Neuronal stem cell (in vitro differentiated cells): ENCODE results near the gene CCR6.

Source experiments
- DNase-seq: peaks from one replicate; pipeline ENCODE4 v3.0.0-alpha.2; 2013; ENCODE audit warnings: low spot score
- H2AFZ ChIP-seq: one replicate; pipeline ENCODE4 v1.6.1; 2013; ENCODE audit warnings: mild to moderate bottlenecking, low read length, inconsistent platforms
- H2AK5ac ChIP-seq: 2 replicates; pipeline ENCODE4 v1.6.1; 2013; ENCODE audit warnings: low read depth, mild to moderate bottlenecking, inconsistent platforms, low read length, moderate library complexity, mixed read lengths
- H2BK120ac ChIP-seq: 2 replicates; pipeline ENCODE4 v1.6.1; 2013; ENCODE audit warnings: low read depth, mild to moderate bottlenecking, inconsistent platforms, low read length, moderate library complexity, mixed read lengths
- H2BK12ac ChIP-seq: one replicate; pipeline ENCODE4 v1.6.1; 2013; ENCODE audit warnings: low read length, inconsistent platforms
- H2BK15ac ChIP-seq: 2 replicates; pipeline ENCODE4 v1.6.1; 2013; ENCODE audit warnings: mild to moderate bottlenecking, low read length, inconsistent platforms, mixed read lengths
- H2BK5ac ChIP-seq: one replicate; pipeline ENCODE4 v1.6.1; 2013; ENCODE audit warnings: inconsistent platforms, mild to moderate bottlenecking, low read length, moderate library complexity
- H3K14ac ChIP-seq: one replicate; pipeline ENCODE4 v1.6.1; 2013; ENCODE audit warnings: low read length, inconsistent platforms
- H3K18ac ChIP-seq: 2 replicates; pipeline ENCODE4 v1.6.1; 2013; ENCODE audit warnings: low read length, inconsistent platforms
- H3K23ac ChIP-seq: 2 replicates; pipeline ENCODE4 v1.6.1; 2013; ENCODE audit warnings: low read depth, mild to moderate bottlenecking, mixed read lengths, low read length, inconsistent platforms; ENCODE audit not compliant: poor library complexity
- H3K27ac ChIP-seq: replicated peaks from 3 replicates; pipeline ENCODE4 v1.5.1; 2013; ENCODE audit warnings: low read length, inconsistent platforms
- H3K27me3 ChIP-seq, 3 experiments: 2 replicates each; pipeline ENCODE4 v1.6.1; 2013; ENCODE audit warnings: low read length in 3 of 3, mild to moderate bottlenecking in 2 of 3, inconsistent platforms in 1 of 3, low read depth in 1 of 3, mixed read lengths in 1 of 3, moderate library complexity in 1 of 3; ENCODE audit not compliant: control insufficient read depth in 3 of 3, insufficient read depth in 3 of 3
- H3K36me3 ChIP-seq, 2 donors: replicated peaks in 1 of 2; 2 replicates each; pipeline ENCODE4 v1.6.1; 2013; ENCODE audit warnings: low read length in 2 of 2; ENCODE audit not compliant: control insufficient read depth in 2 of 2, insufficient read depth in 2 of 2
- H3K4ac ChIP-seq: 2 replicates; pipeline ENCODE4 v1.6.1; 2013; ENCODE audit warnings: inconsistent platforms, mild to moderate bottlenecking, low read length, moderate library complexity
- H3K4me1 ChIP-seq, 2 donors: 1 replicate in 1 of 2; 2 replicates in 1 of 2; pipeline ENCODE4 v1.6.1; 2013; ENCODE audit warnings: low read length in 2 of 2, low read depth in 1 of 2; ENCODE audit not compliant: control insufficient read depth in 2 of 2, insufficient read depth in 1 of 2
- H3K4me2 ChIP-seq: one replicate; pipeline ENCODE4 v1.6.1; 2013; ENCODE audit warnings: mild to moderate bottlenecking, low read length, inconsistent platforms; ENCODE audit not compliant: insufficient read depth, poor library complexity, severe bottlenecking
- H3K4me3 ChIP-seq, 2 donors: 2 replicates each; pipeline ENCODE4 v1.5.1; 2013; ENCODE audit warnings: low read length in 2 of 2, mild to moderate bottlenecking in 2 of 2, inconsistent platforms in 1 of 2, moderate library complexity in 1 of 2
- H3K79me1 ChIP-seq: one replicate; pipeline ENCODE4 v1.6.1; 2013; ENCODE audit warnings: low read depth, mild to moderate bottlenecking, inconsistent platforms, low read length, moderate library complexity
- H3K9ac ChIP-seq: one replicate; pipeline ENCODE4 v1.6.1; 2013; ENCODE audit warnings: mild to moderate bottlenecking, low read depth, low read length, inconsistent platforms; ENCODE audit not compliant: poor library complexity
- H3K9me3 ChIP-seq, 2 donors: replicated peaks in 1 of 2; 2 replicates each; pipeline versions ENCODE3 to v1.6.1; 2013; ENCODE audit warnings: low read length in 2 of 2, mild to moderate bottlenecking in 2 of 2, inconsistent platforms in 1 of 2, low read depth in 1 of 2, mixed read lengths in 1 of 2, moderate library complexity in 1 of 2; ENCODE audit not compliant: control insufficient read depth in 2 of 2, insufficient read depth in 1 of 2
- H4K8ac ChIP-seq: one replicate; pipeline ENCODE4 v1.6.1; 2013; ENCODE audit warnings: low read depth, mild to moderate bottlenecking, inconsistent platforms, low read length, moderate library complexity
- H4K91ac ChIP-seq: one replicate; pipeline ENCODE4 v1.6.1; 2013; ENCODE audit warnings: low read length, low read depth, mild to moderate bottlenecking, inconsistent platforms; ENCODE audit not compliant: poor library complexity
- WGBS, 2 donors: extraction: QIAGEN DNeasy Blood & Tissue Kit; methylation state at CpG; one replicate each; pipeline ENCODE4 v1.1.7; 2013; ENCODE audit warnings: missing lambda C conversion rate in 2 of 2, mixed read lengths in 1 of 2; ENCODE audit not compliant: insufficient read length in 2 of 2, insufficient replicate concordance in 1 of 2; ENCODE audit errors: extremely low coverage in 2 of 2; 5-methylcytosine and 5-hydroxymethylcytosine counted together

CCR6 gene

GRCh38 chr6:167108278-167108677 lies 14.6 kb upstream of the CCR6 start:
- Histone ChIP-seq H2BK15ac (no peak overlapping the region), H2BK120ac (no peak overlapping the region), H3K27ac (no peak overlapping the region), H3K4me1 (no peaks in the 10 kb centered on the region), H3K23ac (no peak overlapping the region), H2AK5ac (no peak overlapping the region), H3K18ac (no peak overlapping the region), H2AFZ (no peak overlapping the region), H3K4me3 (no peak overlapping the region), H3K4ac (no peak overlapping the region), H3K9me3 (peaks cover 0 to 3% of the 10 kb centered on the region in 2 donors), H3K9ac (no peak overlapping the region), H3K36me3 (no peaks in the 10 kb centered on the region), H3K14ac (no peak overlapping the region), H2BK12ac (no peak overlapping the region), H3K79me1 (no peaks in the 10 kb centered on the region), H3K4me2 (no peak overlapping the region), H4K91ac (no peak overlapping the region), H2BK5ac (no peak overlapping the region), H4K8ac (no peak overlapping the region), H3K27me3 (peaks cover 0 to 6% (median 0%) of the 10 kb centered on the region in 3 experiments)
- DNase-seq = no peak
- WGBS, 2 donors = no CpG with 5 or more reads among the region's 5 CpGs

GRCh38 chr6:167109651-167110050 lies 13.2 kb upstream of the CCR6 start:
- no peak overlapping the region for H3K4me2 ChIP-seq
- peaks cover 0 to 3% of the 10 kb centered on the region in 2 donors for H3K9me3 ChIP-seq
- H3K4ac ChIP-seq = no peak overlapping the region
- H2BK5ac ChIP-seq = no peak overlapping the region
- no peak overlapping the region for H3K9ac ChIP-seq
- H3K27ac ChIP-seq = no peak overlapping the region
- no peak overlapping the region for H3K14ac ChIP-seq
- H2BK15ac ChIP-seq = no peak overlapping the region
- no CpG with 5 or more reads among the region's 6 CpGs for WGBS, 2 donors
- H2BK12ac ChIP-seq = no peak overlapping the region
- H3K4me3 ChIP-seq = no peak overlapping the region
- H3K4me1 ChIP-seq = no peaks in the 10 kb centered on the region
- H2AK5ac ChIP-seq = no peak overlapping the region
- no peak overlapping the region for H2AFZ ChIP-seq
- H4K91ac ChIP-seq = no peak overlapping the region
- no peak for DNase-seq
- H3K36me3 ChIP-seq = no peaks in the 10 kb centered on the region
- no peaks in the 10 kb centered on the region for H3K79me1 ChIP-seq
- H3K27me3 ChIP-seq = peaks cover 0 to 6% (median 0%) of the 10 kb centered on the region in 3 experiments
- H3K18ac ChIP-seq = no peak overlapping the region
- H2BK120ac ChIP-seq = no peak overlapping the region
- no peak overlapping the region for H3K23ac ChIP-seq
- H4K8ac ChIP-seq = no peak overlapping the region

- no peak overlapping the region for H2BK120ac ChIP-seq
- H2AK5ac ChIP-seq = no peak overlapping the region
- H2BK15ac ChIP-seq = no peak overlapping the region
- no peak overlapping the region for H2AFZ ChIP-seq
- DNase-seq = no peak
- peaks cover 0 to 3% (median 0%) of the 10 kb centered on the region in 3 experiments for H3K27me3 ChIP-seq
- no peak overlapping the region for H3K9ac ChIP-seq
- H3K23ac ChIP-seq = no peak overlapping the region
- no peak overlapping the region for H3K14ac ChIP-seq
- no peak overlapping the region for H3K27ac ChIP-seq
- H2BK12ac ChIP-seq = no peak overlapping the region
- no CpG with 5 or more reads among the region's 3 CpGs for WGBS, 2 donors
- H4K91ac ChIP-seq = no peak overlapping the region
- peaks cover 0 to 3% of the 10 kb centered on the region in 2 donors for H3K9me3 ChIP-seq
- no peak overlapping the region for H3K4me3 ChIP-seq
- H3K18ac ChIP-seq = no peak overlapping the region
- H4K8ac ChIP-seq = no peak overlapping the region
- H3K4ac ChIP-seq = no peak overlapping the region
- H2BK5ac ChIP-seq = no peak overlapping the region
- no peaks in the 10 kb centered on the region for H3K79me1 ChIP-seq
- no peaks in the 10 kb centered on the region for H3K4me1 ChIP-seq
- H3K4me2 ChIP-seq = no peak overlapping the region
- H3K36me3 ChIP-seq = no peaks in the 10 kb centered on the region
Observed at GRCh38 chr6:167111597-167111996, 11.3 kb upstream of the CCR6 start.

GRCh38 chr6:167112421-167112820 lies 10.5 kb upstream of the CCR6 start:
- no peaks in the 10 kb centered on the region for H3K36me3 ChIP-seq
- peaks cover 0 to 3% of the 10 kb centered on the region in 2 donors for H3K9me3 ChIP-seq
- H3K27me3 ChIP-seq = peaks cover 0 to 3% (median 0%) of the 10 kb centered on the region in 3 experiments
- no peaks in the 10 kb centered on the region for H3K4me1 ChIP-seq
- no peak overlapping the region for H4K91ac ChIP-seq
- no peak for DNase-seq
- no peak overlapping the region for H2BK120ac ChIP-seq
- peak overlapping the region; percentile 60 for H3K18ac ChIP-seq
- H3K4ac ChIP-seq = no peak overlapping the region
- H2BK5ac ChIP-seq = no peak overlapping the region
- H3K4me2 ChIP-seq = no peak overlapping the region
- H2AFZ ChIP-seq = no peak overlapping the region
- no peak overlapping the region for H3K4me3 ChIP-seq
- WGBS, 2 donors = no CpG with 5 or more reads among the region's 8 CpGs
- peak overlapping the region; percentile 13 for H3K23ac ChIP-seq
- H3K14ac ChIP-seq = no peak overlapping the region
- no peak overlapping the region for H2BK12ac ChIP-seq
- no peak overlapping the region for H3K27ac ChIP-seq
- H3K79me1 ChIP-seq = no peaks in the 10 kb centered on the region
- no peak overlapping the region for H2BK15ac ChIP-seq
- peak overlapping the region; percentile 57 for H2AK5ac ChIP-seq
- H3K9ac ChIP-seq = no peak overlapping the region
- no peak overlapping the region for H4K8ac ChIP-seq
